GM12878 (cell line): ENCODE results near the gene GPATCH11. TPM values are rescaled to one million over a fixed set of nuclear protein-coding genes. Genes with fewer than 3 reads are reported as not detected.

Experiments used
- CUX1 ChIP-seq: IDR thresholded peaks from 2 replicates; pipeline ENCODE4 v1.6.1; 2012; ENCODE audit warnings: improper control_type of control experiment, low read depth, low read length; ENCODE audit not compliant: insufficient replicate concordance
- EGR1 ChIP-seq, 2 experiments: IDR thresholded peaks; 1 replicate in 1 of 2; 2 replicates in 1 of 2; pipeline ENCODE4 v1.6.1; 2011 to 2012; ENCODE audit warnings: low read depth in 2 of 2, low read length in 2 of 2, borderline replicate concordance in 1 of 2, mild to moderate bottlenecking in 1 of 2, moderate library complexity in 1 of 2
- EZH2 ChIP-seq: IDR thresholded peaks from 2 replicates; pipeline ENCODE4 v1.6.1; 2012; ENCODE audit warnings: low read depth, mild to moderate bottlenecking, control low read depth, inconsistent platforms, low read length, borderline replicate concordance; ENCODE audit not compliant: control insufficient read depth
- JUNB ChIP-seq: IDR thresholded peaks from 2 replicates; pipeline ENCODE4 v1.6.1; 2016; ENCODE audit warnings: antibody characterized with exemption, mild to moderate bottlenecking
- LARP7 ChIP-seq: fragments of 450-650 bp; IDR thresholded peaks from 2 replicates; pipeline ENCODE4 v1.6.1; 2017; ENCODE audit warnings: mild to moderate bottlenecking
- POLR2AphosphoS5 ChIP-seq: IDR thresholded peaks from 2 replicates; pipeline ENCODE4 v1.6.1; 2011; ENCODE audit warnings: mild to moderate bottlenecking, low read length, inconsistent platforms
- SMC3 ChIP-seq: IDR thresholded peaks from 2 replicates; pipeline ENCODE4 v1.6.1; 2011; ENCODE audit warnings: low read length, improper control_type of control experiment, borderline replicate concordance
- SREBF1 ChIP-seq: IDR thresholded peaks from 2 replicates; pipeline ENCODE4 v1.6.1; 2012; ENCODE audit warnings: mild to moderate bottlenecking, low read length
- SUPT20H ChIP-seq: IDR thresholded peaks from 2 replicates; pipeline ENCODE4 v1.6.1; 2011; ENCODE audit warnings: low read depth, mild to moderate bottlenecking, low read length, moderate library complexity, borderline replicate concordance; ENCODE audit not compliant: control insufficient read depth
- polyA plus RNA-seq, 11 experiments: library from polyadenylated mRNA; depleted of rRNA in 4 of 11; unstranded in 6 of 11; stranded (reverse) in 5 of 11; fragments of >200 nt; fragmentation: Nextera tagmentation in 4 of 11; fragmentation: Illumina TruSeq in 1 of 11; extraction: Ambion mirVana in 4 of 11; extraction: Trizol in 1 of 11; gene quantifications; 1 replicate in 1 of 11; 2 replicates in 10 of 11; pipeline versions ENCODE4 v1.2.1 to v1.2.3, GENCODE V29; 2011 to 2016; ENCODE audit warnings: inconsistent platforms in 2 of 11, missing spikeins in 2 of 11, low read depth in 1 of 11
- total RNA-seq, 4 experiments: library from RNA; depleted of rRNA in 3 of 4; stranded (reverse); fragments of >200 nt in 3 of 4; fragmentation: Illumina TruSeq in 1 of 4; extraction: Trizol in 1 of 4; gene quantifications; 2 replicates each; pipeline versions ENCODE4 v1.2.1 to v1.2.3, GENCODE V29; 2013 to 2021

The GPATCH11 gene
- total and polyA plus RNA-seq, 10 of the 15 experiments (the other 5 are each of a cell fraction or from before 2014, with no cell fraction given) = 11.5 to 31.8 (median 16.5) TPM

- TF ChIP-seq CUX1 (no peak), SUPT20H (no peak), SREBF1 (no peak), POLR2AphosphoS5 (no peak), JUNB (no peak), SMC3 (no peak), LARP7 (no peak), EZH2 (no peak), EGR1 (IDR thresholded peaks at IDR 0.05; ENCODE audit: borderline replicate concordance in 1 of 2, low read depth in 2 of 2, low read length in 2 of 2) (no peak)
- TF ChIP-seq, all 136 proteins: peak for 0
Observed at GRCh38 chr2:37104178-37104577, 19.9 kb downstream of the GPATCH11 start (continued).
